ENCODE results near the gene AEN.
"Not testable (repeated sequence)": the region's sequence is repeated elsewhere in the genome, so short reads cannot be mapped to it uniquely, and the experiment has no call there.

The AEN gene

DNA sequence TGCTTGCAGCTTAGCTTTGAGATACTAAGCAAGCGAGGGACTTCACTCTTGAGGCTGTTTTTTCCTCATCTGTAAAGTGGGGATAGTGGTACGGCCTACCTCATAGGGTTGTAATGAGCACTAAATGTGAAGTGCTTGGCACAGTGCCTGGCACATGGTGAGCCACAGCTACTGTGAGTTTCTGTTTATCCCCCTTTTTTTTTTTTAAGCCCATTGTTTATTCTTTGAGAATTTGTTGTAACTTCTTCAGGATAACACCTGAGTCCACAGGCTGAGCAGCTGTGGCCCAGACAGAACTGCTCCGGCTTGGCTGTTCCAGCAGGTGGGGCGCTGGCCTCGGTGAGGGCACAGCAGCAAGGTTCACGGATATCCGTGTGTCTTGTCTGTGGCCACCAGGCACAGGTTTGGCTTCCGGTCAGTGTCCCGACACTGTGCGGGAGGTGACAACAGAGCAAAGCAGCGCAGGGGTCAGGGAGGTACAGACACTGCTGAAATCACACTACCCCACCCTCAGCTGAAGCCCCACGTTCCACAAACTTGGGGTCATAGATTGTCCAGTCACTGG is 10.4 kb downstream of the AEN start:
- DNase-seq: no peak

DNA sequence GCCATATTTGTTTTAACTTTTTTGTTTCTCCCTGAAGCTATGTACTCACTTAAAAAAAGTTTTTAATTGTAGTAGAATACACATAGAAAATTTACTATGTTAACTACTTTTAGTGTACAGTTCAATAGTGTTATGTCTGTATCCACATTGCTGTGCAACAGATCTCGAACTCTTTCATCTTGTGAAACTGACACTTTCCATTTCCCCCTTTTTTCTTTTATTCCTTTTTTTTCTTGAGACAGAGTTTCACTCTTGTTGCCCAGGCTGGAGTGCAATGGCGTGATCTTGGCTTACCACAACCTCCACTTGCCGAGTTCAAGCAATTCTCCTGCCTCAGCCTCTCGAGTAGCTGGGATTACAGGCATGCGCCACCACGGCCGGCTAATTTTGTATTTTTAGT is 11.7 kb downstream of the AEN start:
- DNase-seq: not testable (repeated sequence)

DNA sequence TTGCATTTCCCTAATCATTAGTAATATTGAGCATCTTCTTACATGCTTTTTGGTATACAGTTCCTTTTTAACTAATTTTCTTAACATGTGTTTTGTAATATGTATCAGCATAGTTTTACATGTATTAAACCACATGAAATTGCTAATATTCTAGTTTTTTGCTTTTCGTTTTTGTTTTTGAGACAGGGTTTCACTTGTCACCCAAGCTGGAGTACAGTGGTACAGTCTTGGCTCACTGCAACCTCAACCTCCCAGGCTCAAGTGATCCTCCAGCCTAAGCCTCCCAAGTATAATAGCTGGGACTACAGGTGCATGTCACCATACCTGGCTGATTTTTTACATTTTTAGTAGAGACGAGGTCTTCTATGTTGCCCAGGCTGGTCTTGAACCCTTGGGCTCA is 13.3 kb downstream of the AEN start:
- DNase-seq: no peak

DNA sequence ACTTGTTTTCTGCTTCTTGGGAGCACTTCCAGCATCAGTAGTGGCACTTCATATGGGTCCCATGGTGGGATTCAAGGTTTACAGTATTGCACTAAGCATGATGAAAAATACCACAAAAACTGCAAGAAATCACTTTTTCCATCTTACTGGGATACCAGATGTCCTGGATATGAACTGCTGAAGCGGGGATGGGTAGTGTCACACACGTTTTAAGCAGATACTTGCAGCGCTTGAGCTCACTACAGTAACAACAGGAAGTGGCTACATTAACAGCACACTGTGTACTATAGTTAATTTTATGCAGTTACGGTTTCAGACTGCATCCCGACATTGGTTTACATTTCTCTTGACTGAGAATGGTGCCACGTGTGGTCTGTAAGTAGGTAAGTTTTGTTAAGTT is 14.2 kb downstream of the AEN start:
- DNase-seq: no peak

DNA sequence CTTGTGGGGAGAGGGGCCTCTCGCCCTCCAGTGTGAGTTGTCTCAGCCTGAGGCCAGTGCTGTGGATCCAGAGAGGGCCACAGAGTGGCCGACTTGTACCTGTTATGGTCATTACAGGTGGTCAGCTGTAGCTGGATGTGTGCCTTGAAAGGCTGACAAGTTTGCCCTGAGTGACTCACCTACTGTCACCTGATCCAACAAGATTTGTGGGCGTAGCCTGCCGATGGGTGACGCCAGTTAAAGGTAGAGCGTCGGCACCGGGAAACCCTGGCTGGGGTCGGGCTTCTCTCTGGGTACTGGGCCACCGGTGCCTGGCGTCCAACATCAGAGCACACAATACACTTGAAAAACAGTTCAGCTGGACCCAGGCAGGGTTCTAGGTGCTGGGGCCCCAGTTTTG is 14.9 kb downstream of the AEN start:
- DNase-seq: no peak

DNA sequence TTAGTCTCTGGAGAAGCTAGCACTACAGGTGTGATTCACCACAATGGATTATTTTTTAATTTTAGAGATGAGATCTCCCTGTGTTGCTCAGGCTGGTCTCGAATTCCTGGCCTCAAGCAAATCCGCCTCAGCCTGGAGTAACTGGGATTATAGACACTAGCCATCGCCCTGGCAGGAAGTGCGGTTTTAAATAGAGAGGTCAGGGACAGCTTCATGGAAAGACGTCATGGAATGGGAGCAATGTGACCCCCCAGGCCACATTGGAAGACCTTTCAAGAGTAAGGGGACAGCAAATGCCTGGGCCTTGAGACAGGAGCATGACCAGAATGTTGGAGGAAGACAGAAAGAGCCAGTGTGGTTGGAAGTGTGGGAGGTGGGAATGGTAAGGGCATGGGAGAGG is 15.5 kb downstream of the AEN start:
- no peak for DNase-seq

DNA sequence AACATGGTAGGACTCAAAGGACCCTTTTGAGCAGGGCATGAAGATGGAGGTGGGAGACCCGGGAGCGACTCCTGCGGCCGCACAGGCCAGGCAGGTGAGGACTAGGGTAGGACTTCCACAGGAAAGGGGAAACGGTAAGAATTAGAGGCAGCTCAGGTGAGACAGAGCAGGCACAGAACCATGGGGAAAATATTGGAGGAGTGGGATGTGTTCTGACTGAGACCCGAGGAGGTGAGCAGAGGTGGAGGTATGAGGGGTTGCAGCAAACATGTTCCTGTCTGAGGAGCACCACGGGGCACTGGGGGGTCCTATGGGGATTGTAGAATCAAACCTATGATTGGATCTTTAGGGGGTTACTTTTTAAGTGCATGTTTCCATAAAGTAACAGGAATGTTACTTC is 16.3 kb downstream of the AEN start:
- DNase-seq: no peak

- no peak for DNase-seq
Observed at GRCh38 chr15:88637841-88638625, 16.9 kb downstream of the AEN start.

DNA sequence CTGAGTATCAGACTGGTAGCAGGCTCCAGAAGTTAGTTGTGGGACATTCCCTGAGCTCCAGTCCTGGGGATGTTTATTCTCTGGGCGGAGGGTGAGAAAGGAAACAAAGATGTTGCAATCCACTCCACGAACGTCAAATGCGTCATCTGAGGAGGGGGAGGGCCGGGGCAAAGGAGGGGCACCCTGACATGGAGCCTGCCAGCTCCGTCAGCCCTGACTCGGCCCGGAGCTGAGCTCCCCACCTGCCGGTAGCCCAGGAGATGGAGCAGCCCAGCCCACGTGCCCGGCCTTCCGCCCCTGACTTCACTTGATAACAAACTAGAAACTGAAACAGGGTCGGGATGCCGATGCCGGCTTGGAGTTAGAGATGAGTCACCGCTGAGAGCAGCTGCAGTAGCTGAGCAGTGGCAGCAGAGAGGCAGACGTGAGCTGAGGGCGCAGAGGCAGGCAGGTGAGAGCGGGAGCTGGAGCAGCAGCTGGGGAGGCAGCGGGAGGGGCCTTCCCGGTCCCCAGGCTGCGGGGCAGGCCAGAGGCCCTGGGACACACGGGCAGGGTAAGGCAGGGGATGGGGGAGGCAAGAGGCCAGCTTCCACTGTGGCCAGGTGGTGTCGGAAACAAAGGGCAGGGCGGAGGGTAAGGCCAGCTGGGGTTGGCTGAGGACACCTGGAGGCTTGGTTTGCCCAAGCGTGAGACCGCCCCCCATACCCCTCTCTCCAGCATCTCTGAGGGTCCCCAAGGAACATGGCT is 17.7 kb downstream of the AEN start, which contains the start of gene ISG20:
Gene ISG20, plus strand, starts transcription at position 391 of the 747 bp plus-strand sequence. Its CDS starts 351 bp downstream, at position 742.
- peak; percentile 50 to 88 (median 80) for DNase-seq

GRCh38 chr15:88641959-88642452 is 20.9 kb downstream of the AEN start:
- DNase-seq: no peak

- DNase-seq: not testable (repeated sequence)
Observed at GRCh38 chr15:88642514-88642913, 21.4 kb downstream of the AEN start.

- no peak for DNase-seq
Observed at GRCh38 chr15:88644741-88645140, 23.6 kb downstream of the AEN start.

- no peak for DNase-seq
Observed at GRCh38 chr15:88645171-88646087, 24.3 kb downstream of the AEN start.

DNA sequence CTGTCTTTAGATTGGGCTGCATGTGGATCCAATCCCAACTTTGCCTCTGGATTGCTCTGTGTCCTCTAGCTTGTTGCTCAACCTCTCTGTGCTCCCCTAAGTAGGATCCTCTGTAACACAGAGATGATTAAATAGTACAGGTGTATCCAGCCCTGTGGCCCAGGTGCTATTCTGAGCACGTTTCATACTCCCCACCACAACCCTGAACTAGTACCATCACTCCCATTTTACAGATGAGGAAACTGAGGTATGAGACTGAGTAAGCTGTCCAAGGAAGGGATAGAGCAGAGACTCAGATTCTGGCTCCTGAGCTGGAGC is 24.9 kb downstream of the AEN start:
- no peak for DNase-seq

- DNase-seq: no peak
Observed at GRCh38 chr15:88646951-88647350, 25.8 kb downstream of the AEN start.

DNA sequence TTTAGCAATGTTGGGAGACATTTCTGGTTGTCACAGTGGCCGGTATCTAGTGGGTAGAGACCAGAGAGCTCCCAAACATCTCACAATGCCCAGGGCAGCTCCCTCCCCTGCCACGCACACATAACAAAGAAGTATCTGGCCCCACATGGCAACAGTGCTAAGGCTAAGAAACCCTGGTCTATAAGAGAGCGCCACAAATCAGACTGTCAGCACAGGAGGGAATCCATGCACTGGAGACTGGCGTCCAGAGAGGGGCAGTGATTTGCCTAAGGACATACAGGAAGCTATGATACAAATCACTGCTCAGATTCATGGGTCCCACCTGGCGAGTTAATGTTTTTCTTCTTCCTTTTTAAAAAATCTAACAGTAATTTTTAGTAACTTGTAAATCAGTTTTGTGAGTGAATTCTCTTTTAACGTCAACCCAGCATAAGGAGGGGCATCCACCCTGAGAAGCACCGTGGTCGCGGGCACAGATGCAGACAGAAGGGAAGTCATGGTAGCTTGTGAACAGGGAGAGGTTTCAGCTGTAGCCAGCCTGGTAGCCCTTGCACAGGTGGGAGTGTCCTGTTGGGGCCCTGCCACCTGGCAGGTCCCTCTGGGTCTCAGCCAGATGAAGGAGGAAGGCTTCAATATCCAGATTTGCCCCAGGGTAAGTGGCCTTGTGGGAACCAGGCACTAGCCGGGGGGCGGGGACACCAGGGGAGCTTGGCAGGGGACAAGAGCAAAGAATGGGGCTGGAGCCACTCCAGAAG is 26.4 kb downstream of the AEN start:
- DNase-seq: peak in 1 of 3 experiments; percentile 21

DNA sequence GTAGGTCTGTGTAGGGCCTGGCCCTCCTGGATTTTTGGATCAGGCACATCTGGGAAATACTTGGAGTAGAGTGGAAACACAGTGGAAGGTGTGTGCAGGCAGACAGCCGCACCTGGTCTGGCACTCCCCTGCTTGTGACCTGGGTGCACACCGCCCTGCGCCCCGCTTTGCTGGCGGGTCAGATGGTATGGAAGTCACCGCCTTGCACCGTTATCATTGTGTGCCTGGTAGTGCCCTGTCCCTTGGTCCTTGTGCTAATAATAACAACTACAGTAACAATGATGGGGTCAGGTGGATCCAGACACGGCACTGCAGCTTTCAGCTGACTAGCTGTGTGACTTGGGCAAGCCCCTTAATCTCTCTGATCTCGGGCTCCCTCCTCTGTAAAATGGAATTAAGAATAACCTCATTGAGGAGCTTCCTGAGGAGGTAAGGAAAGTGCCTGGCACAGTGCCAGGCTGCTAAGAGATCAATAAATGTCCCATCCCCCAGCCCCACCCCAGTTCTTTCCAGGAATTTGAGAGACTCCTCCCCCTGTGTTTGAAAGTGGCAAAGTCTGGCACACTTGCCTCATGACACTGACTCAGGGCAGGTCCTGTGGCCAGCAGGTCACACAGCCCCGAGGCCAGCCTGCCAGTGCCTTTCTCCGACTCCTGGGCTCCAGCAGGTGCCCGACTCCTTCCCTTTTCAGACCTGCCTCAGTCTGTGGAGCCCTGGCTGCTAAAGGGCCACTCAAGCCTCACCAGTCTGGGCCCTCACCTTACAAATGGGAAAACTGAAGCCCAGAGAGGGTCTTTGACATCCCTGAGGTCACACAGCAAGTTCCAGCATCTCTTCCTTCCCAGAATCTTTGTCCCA is 27.4 kb downstream of the AEN start:
- no peak for DNase-seq

GRCh38 chr15:88649286-88649733 is 28.2 kb downstream of the AEN start:
- DNase-seq: no peak

DNA sequence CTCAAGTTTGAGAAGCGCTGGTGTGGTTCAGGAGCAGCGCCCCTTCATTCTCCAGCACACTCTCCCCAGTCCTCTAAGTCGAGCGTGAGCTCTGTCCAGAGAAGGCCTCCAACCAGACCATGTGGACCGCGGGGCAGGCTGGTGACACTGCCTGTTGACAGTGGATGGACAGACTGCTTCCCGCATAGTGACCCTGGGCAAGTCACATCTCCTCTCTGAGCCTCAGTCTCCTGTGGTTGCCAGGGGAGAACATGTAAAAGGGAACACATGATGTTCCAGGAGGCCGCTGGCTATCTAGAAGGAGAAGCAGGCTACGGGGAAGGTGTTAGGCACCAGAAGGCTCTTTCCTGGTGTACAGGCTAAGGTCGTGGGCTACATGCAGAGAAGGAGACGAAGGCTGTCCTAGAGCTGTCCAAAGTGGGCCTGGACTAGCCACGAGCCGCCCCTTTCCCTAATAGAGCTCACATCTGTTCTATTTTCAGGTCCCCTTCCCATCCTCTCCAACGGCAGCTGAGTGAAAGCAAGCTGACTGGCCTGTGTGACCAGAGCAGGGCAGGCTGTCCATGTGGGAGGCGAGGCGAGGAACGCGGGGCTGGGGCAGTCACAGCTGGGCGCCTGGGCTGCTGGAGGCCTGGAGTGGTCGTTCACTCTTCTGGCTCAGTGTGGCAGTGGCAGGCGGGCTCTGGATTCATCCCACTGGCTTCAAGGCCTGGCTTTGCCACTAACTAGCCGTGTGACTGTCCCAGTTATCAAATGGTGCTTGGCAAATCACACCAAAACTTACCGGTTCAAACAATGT is 28.8 kb downstream of the AEN start:
- DNase-seq: no peak

- DNase-seq: no peak
Observed at GRCh38 chr15:88650556-88650955, 29.4 kb downstream of the AEN start.

Measured in NCI-H1417 (cell line).